H1 (cell line): ENCODE results near the gene ADGRE2. TPM values are rescaled to one million over a fixed set of nuclear protein-coding genes. Genes with fewer than 3 reads are reported as not detected.
"Not testable (repeated sequence)": the region's sequence is repeated elsewhere in the genome, so short reads cannot be mapped to it uniquely, and the experiment has no call there.

Experiments
- CTCF ChIA-PET: fragments of 300-600 bp; sonication (Branson Sonifier 250); formaldehyde crosslinking; loops from one replicate; lab custom pipeline; 2021; ENCODE audit not compliant: partially characterized antibody; lab: Charles Lee
- POLR2A ChIA-PET: fragments of 300-600 bp; sonication (Branson Sonifier 250); formaldehyde crosslinking; loops from one replicate; lab custom pipeline; 2021; ENCODE audit warnings: inconsistent platforms; ENCODE audit not compliant: partially characterized antibody; lab: Charles Lee
- DNase-seq, 2 experiments: peaks; one replicate each; pipeline versions ENCODE4 v3.0.0 to v3.0.0-alpha.2; 2010 to 2022; ENCODE audit warnings: low spot score in 2 of 2, low read depth in 1 of 2, mixed read lengths in 1 of 2
- FAIRE-seq: peaks from 2 replicates; lab custom pipeline; 2011; peaks lifted over from hg19 to GRCh38; lab: Jason Lieb, UNC
- H2AFZ ChIP-seq: 2 replicates; pipeline ENCODE4 v1.8.1; 2012; ENCODE audit warnings: low read length, inconsistent platforms
- H2AK5ac ChIP-seq: 2 replicates; pipeline ENCODE4 v1.6.1; 2013; ENCODE audit warnings: low read depth, low read length
- H2BK120ac ChIP-seq: replicated peaks from 2 replicates; pipeline ENCODE3; 2013; ENCODE audit warnings: low read depth, low read length, inconsistent platforms
- H2BK12ac ChIP-seq: 2 replicates; pipeline ENCODE4 v1.6.1; 2013; ENCODE audit warnings: low read depth, low read length
- H2BK15ac ChIP-seq: 2 replicates; pipeline ENCODE4 v1.6.1; 2013; ENCODE audit warnings: low read length
- H2BK20ac ChIP-seq: 2 replicates; pipeline ENCODE4 v1.6.1; 2013; ENCODE audit warnings: low read length
- H2BK5ac ChIP-seq: 2 replicates; pipeline ENCODE4 v1.6.1; 2013; ENCODE audit warnings: low read depth, low read length
- H3K14ac ChIP-seq: 2 replicates; pipeline ENCODE4 v1.6.1; 2013; ENCODE audit warnings: inconsistent platforms; ENCODE audit not compliant: insufficient read length
- H3K18ac ChIP-seq: 2 replicates; pipeline ENCODE4 v1.6.1; 2013; ENCODE audit warnings: low read length; ENCODE audit errors: extremely low read depth
- H3K23ac ChIP-seq: 2 replicates; pipeline ENCODE4 v1.6.1; 2013; ENCODE audit warnings: inconsistent platforms; ENCODE audit not compliant: insufficient read length
- H3K23me2 ChIP-seq: 2 replicates; pipeline ENCODE4 v1.6.1; 2013; ENCODE audit warnings: low read depth, low read length
- H3K27ac ChIP-seq: 2 replicates; pipeline ENCODE4 v1.6.1; 2011; ENCODE audit warnings: low read depth, low read length, inconsistent platforms
- H3K27me3 ChIP-seq, 4 experiments: replicated peaks in 1 of 4; 1 replicate in 1 of 4; 2 replicates in 3 of 4; pipeline versions ENCODE4 v1.6.1 to v1.8.1; 2011 to 2013; ENCODE audit warnings: low read length in 3 of 4, mild to moderate bottlenecking in 3 of 4, inconsistent platforms in 2 of 4, mixed read lengths in 2 of 4, moderate library complexity in 1 of 4; ENCODE audit not compliant: control insufficient read depth in 3 of 4, insufficient read depth in 3 of 4; ENCODE audit errors: extremely low read depth in 1 of 4
- H3K36me3 ChIP-seq, 4 experiments: 2 replicates each; pipeline versions ENCODE4 v1.6.1 to v1.8.1; 2011 to 2013; ENCODE audit warnings: mild to moderate bottlenecking in 4 of 4, low read length in 3 of 4, moderate library complexity in 2 of 4, control low read depth in 1 of 4, inconsistent platforms in 1 of 4; ENCODE audit not compliant: insufficient read depth in 4 of 4, control insufficient read depth in 2 of 4
- H3K4ac ChIP-seq: replicated peaks from 2 replicates; pipeline ENCODE3; 2013; ENCODE audit warnings: low read length, low read depth, mixed read lengths, inconsistent platforms; ENCODE audit not compliant: insufficient read length
- H3K4me1 ChIP-seq, 4 experiments: replicated peaks in 1 of 4; 1 replicate in 1 of 4; 2 replicates in 3 of 4; pipeline versions ENCODE4 v1.6.1 to v1.8.1; 2011 to 2013; ENCODE audit warnings: low read length in 3 of 4, inconsistent platforms in 2 of 4, mixed read lengths in 1 of 4; ENCODE audit not compliant: insufficient read depth in 4 of 4, control insufficient read depth in 3 of 4
- H3K4me2 ChIP-seq, 2 experiments: 2 replicates each; pipeline versions ENCODE4 v1.6.1 to v1.8.1; 2011 to 2013; ENCODE audit warnings: low read depth in 2 of 2, low read length in 2 of 2, control low read depth in 1 of 2, inconsistent platforms in 1 of 2, mild to moderate bottlenecking in 1 of 2; ENCODE audit not compliant: insufficient read depth in 1 of 2
- H3K4me3 ChIP-seq, 4 experiments: fragments of 200-600, 300-600 bp in 1 of 4; sonication (generic), shearing (Covaris generic), sonication (Bioruptor Twin) in 1 of 4; 2 replicates each; pipeline versions ENCODE4 v1.5.1 to v1.8.1; 2011 to 2016; ENCODE audit warnings: low read length in 4 of 4, low read depth in 3 of 4, control low read depth in 2 of 4, inconsistent platforms in 2 of 4, mild to moderate bottlenecking in 2 of 4, mixed read lengths in 1 of 4, moderate library complexity in 1 of 4; ENCODE audit not compliant: insufficient read depth in 2 of 4; ENCODE audit errors: extremely low read depth in 1 of 4
- H3K56ac ChIP-seq: replicated peaks from 2 replicates; pipeline ENCODE3; 2013; ENCODE audit warnings: low read depth, mild to moderate bottlenecking, mixed read lengths, low read length, inconsistent platforms; ENCODE audit not compliant: insufficient read length
- H3K79me1 ChIP-seq: 2 replicates; pipeline ENCODE4 v1.6.1; 2013; ENCODE audit warnings: low read depth, low read length, control low read depth
- H3K79me2 ChIP-seq, 2 experiments: 2 replicates each; pipeline versions ENCODE4 v1.6.1 to v1.8.1; 2012 to 2013; ENCODE audit warnings: low read length in 2 of 2, mild to moderate bottlenecking in 2 of 2, inconsistent platforms in 1 of 2; ENCODE audit not compliant: insufficient read depth in 2 of 2, control insufficient read depth in 1 of 2
- H3K9ac ChIP-seq, 4 experiments: replicated peaks in 1 of 4; 1 replicate in 1 of 4; 2 replicates in 3 of 4; pipeline versions ENCODE4 v1.6.1 to v1.8.1; 2011 to 2013; ENCODE audit warnings: low read depth in 3 of 4, low read length in 3 of 4, control low read depth in 2 of 4, mild to moderate bottlenecking in 2 of 4, moderate library complexity in 2 of 4, inconsistent platforms in 1 of 4; ENCODE audit errors: extremely low read depth in 1 of 4
- H3K9me3 ChIP-seq, 2 experiments: 2 replicates each; pipeline versions ENCODE4 v1.6.1 to v1.8.1; 2012 to 2013; ENCODE audit warnings: mild to moderate bottlenecking in 2 of 2, moderate library complexity in 2 of 2, control low read depth in 1 of 2, inconsistent platforms in 1 of 2, low read depth in 1 of 2, low read length in 1 of 2, mixed read lengths in 1 of 2; ENCODE audit not compliant: insufficient read depth in 2 of 2
- H4K20me1 ChIP-seq, 2 experiments: replicated peaks in 1 of 2; 2 replicates each; pipeline versions ENCODE3 to v1.8.1; 2011 to 2013; ENCODE audit warnings: inconsistent platforms in 2 of 2, low read length in 2 of 2, mild to moderate bottlenecking in 1 of 2; ENCODE audit not compliant: insufficient read depth in 2 of 2, control insufficient read depth in 1 of 2
- H4K5ac ChIP-seq: 2 replicates; pipeline ENCODE4 v1.6.1; 2013; ENCODE audit warnings: low read length, low read depth, mixed read lengths, inconsistent platforms; ENCODE audit not compliant: insufficient read length
- H4K8ac ChIP-seq: 2 replicates; pipeline ENCODE4 v1.8.0; 2013; ENCODE audit warnings: mild to moderate bottlenecking, moderate library complexity, low read length, inconsistent platforms; ENCODE audit not compliant: insufficient read depth; ENCODE audit errors: extremely low read depth
- H4K91ac ChIP-seq: replicated peaks from 2 replicates; pipeline ENCODE3; 2013; ENCODE audit warnings: low read length, mixed read lengths, inconsistent platforms; ENCODE audit not compliant: insufficient read length
- whole genome bisulfite sequencing, 2 experiments: shearing (Covaris generic) in 1 of 2; methylation state at CpG; one replicate each; pipeline versions ENCODE4 v1.1.6 to v1.1.7; 2013 to 2015; ENCODE audit warnings: low lambda C conversion rate in 2 of 2, mixed read lengths in 2 of 2, inconsistent platforms in 1 of 2, low coverage in 1 of 2, missing lambda C conversion rate in 1 of 2; ENCODE audit not compliant: insufficient replicate concordance in 2 of 2, insufficient coverage in 1 of 2, insufficient read length in 1 of 2; ENCODE audit errors: extremely low coverage in 1 of 2, missing lambda C conversion rate in 1 of 2; 5-methylcytosine and 5-hydroxymethylcytosine counted together
- polyA plus RNA-seq, 7 experiments: library from polyadenylated mRNA; depleted of rRNA in 3 of 7; stranded (reverse) in 5 of 7; unstranded in 2 of 7; fragments of >200 nt in 5 of 7; fragments of 200-250 nt in 2 of 7; gene quantifications; 1 replicate in 5 of 7; 2 replicates in 1 of 7; 4 replicates in 1 of 7; pipeline versions ENCODE4 v1.2.1 to v1.2.3, GENCODE V29; 2011 to 2013; ENCODE audit warnings: missing spikeins in 2 of 7, mixed read lengths in 2 of 7
- total RNA-seq: library from RNA; stranded (reverse); fragmentation: NEBNext Ultra II Directional; extraction: Animal tissue kit (Norgen Biotek cat#: 25700); gene quantifications from 2 replicates; pipeline ENCODE4 v1.2.1, GENCODE V29; 2021

ADGRE2 gene
- total and polyA plus RNA-seq, 2 of the 8 experiments (the other 6 are each of a cell fraction or from before 2014, with no cell fraction given), result 2.0 to 4.5 TPM

DNA sequence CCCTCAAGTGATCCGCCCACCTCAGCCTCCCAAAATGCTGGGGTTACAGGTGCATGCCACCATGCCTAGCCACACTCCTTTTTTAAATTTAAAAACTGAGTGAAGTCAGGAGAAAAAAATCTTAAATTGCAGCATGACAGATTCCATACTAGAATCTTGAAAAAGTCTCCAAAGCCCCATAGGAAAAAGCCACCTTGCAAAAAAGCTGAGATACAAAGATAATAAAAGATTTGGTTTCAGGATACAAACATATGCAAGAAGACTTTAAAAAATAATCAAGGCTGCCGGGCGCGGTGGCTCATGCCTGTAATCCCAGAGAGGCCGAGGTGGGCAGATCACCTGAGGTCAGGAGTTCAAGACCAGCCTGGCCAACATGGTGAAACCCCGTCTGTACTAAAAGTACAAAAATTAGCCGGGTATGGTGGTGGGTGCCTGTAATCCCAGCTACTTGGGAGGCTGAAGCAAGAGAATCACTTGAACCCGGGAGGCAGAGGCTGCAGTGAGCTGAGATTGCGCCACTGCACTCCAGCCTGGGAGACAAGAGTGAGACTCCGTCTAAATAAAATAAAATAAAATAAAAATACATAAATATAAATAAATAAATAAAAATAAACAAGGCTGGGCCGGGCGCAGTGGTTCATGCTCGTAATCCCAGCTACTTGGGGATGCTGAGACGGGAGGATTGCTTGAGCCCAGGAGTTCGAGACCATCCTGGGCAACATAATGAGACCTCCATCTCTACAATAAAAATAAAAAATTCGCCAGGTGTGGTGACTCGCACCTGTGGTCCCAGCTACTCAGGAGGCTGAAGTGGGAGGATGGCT lies 3.6 kb upstream of the ADGRE2 start:
- H4K20me1 ChIP-seq, H3K9me3 ChIP-seq, H2BK5ac ChIP-seq, H3K27ac ChIP-seq, H2BK120ac ChIP-seq, H3K18ac ChIP-seq, H3K79me2 ChIP-seq, H2BK20ac ChIP-seq, H3K14ac ChIP-seq, H3K56ac ChIP-seq, FAIRE-seq, H4K5ac ChIP-seq, H4K91ac ChIP-seq, H3K4me3 ChIP-seq, H3K23ac ChIP-seq, H2AK5ac ChIP-seq, H3K4me2 ChIP-seq, H3K79me1 ChIP-seq, H3K4ac ChIP-seq, H3K36me3 ChIP-seq, H2BK15ac ChIP-seq, H2BK12ac ChIP-seq, H4K8ac ChIP-seq, H3K23me2 ChIP-seq, H2AFZ ChIP-seq, H3K4me1 ChIP-seq, H3K9ac ChIP-seq, H3K27me3 ChIP-seq: not testable (repeated sequence)
- 92% methylated on average over 17 of the region's 17 CpGs; no CpG with 5 or more reads in 1 of the 2 experiments for WGBS, 2 experiments
- peak in 1 of 2 experiments; percentile 4 for DNase-seq
- ChIA-PET POLR2A (interaction anchor here (1.0 kb wide), 1 partner anchor 23 kb away, joined by 3 read pairs; no protein-coding TSS in a partner anchor), CTCF (interaction anchor here (0.6 to 1.2 kb wide), 4 partner anchors 20 to 310 kb away, joined by 3 to 5 read pairs (median 3); no protein-coding TSS in a partner anchor)
